ENCODE data around the gene KRT17. TPM values are rescaled to one million over a fixed set of nuclear protein-coding genes. Genes with fewer than 3 reads are reported as not detected.
"Not testable (repeated sequence)": the region's sequence is repeated elsewhere in the genome, so short reads cannot be mapped to it uniquely, and the experiment has no call there.

The KRT17 gene
- total and polyA plus RNA-seq, 10 of the 15 experiments (the other 5 are each of a cell fraction or from before 2014, with no cell fraction given) = 0.47 to 30.0 (median 2.5) TPM

DNA sequence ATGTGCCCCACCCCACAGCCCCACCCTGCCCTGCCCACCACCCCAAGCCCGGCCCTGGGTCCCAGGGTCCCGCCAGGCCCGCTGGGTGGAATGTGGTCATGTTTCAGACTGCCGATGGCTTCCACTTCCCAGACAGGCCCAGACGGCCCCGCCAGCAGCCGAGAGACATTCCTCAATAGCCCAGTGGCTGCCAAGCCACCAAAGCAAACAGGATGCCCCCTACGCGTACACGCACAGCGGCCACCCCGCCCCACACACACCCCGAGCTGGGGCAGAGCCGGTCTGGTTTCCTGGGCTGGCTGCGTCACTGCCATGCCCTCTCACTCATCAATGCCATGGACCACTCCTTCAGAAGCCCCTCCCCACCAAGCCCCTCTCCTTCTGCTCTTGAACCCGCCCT lies 1.2 kb upstream of the KRT17 start:
- H3K4me3 ChIP-seq = no peak overlapping the region
- ATAC-seq (no peak), DNase-seq (ENCODE audit: low read depth, low spot score) (no peak), FAIRE-seq (no peak)
- ChIA-PET SMC1A (ENCODE audit: uncharacterized antibody, unreplicated experiment) (no interaction called here), POLR2A (no interaction called here), CTCF (no interaction called here), RAD21 (ENCODE audit: unreplicated experiment) (no interaction called here)
- no peaks in the 10 kb centered on the region for H3K4me1 ChIP-seq (ENCODE audit: control insufficient read depth, insufficient read depth, low read length)
- H3K27me3 ChIP-seq (replicated peaks in 1 of 2; ENCODE audit: control insufficient read depth in 2 of 2, insufficient read depth in 2 of 2, low read length in 1 of 2) = no peaks in the 10 kb centered on the region; a peak in 1 of 4 replicates
- no peak overlapping the region for H2AFZ ChIP-seq (ENCODE audit: control insufficient read depth, low read depth, low read length)
- TF ChIP-seq RUNX3 (IDR thresholded peaks at IDR 0.05; ENCODE audit: low read length) (no peak), BACH1 (IDR thresholded peaks at IDR 0.05; ENCODE audit: borderline replicate concordance) (no peak), SMAD5 (IDR thresholded peaks at IDR 0.05; ENCODE audit: low read depth) (no peak), TBL1XR1 (IDR thresholded peaks at IDR 0.05; ENCODE audit: low read depth, low read length) (no peak), SMARCA5 (IDR thresholded peaks at IDR 0.05) (no peak), ZNF217 (IDR thresholded peaks at IDR 0.05) (no peak), DPF2 (IDR thresholded peaks at IDR 0.05) (no peak)
- TF ChIP-seq, protein P1, sequence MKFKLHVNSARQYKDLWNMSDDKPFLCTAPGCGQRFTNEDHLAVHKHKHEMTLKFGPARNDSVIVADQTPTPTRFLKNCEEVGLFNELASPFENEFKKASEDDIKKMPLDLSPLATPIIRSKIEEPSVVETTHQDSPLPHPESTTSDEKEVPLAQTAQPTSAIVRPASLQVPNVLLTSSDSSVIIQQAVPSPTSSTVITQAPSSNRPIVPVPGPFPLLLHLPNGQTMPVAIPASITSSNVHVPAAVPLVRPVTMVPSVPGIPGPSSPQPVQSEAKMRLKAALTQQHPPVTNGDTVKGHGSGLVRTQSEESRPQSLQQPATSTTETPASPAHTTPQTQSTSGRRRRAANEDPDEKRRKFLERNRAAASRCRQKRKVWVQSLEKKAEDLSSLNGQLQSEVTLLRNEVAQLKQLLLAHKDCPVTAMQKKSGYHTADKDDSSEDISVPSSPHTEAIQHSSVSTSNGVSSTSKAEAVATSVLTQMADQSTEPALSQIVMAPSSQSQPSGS (IDR thresholded peaks at IDR 0.05; ENCODE audit: low read length) = no peak
- WGBS (ENCODE audit: insufficient coverage, insufficient replicate concordance, low lambda C conversion rate, missing lambda C conversion rate) = 37% methylated on average over 16 of the region's 16 CpGs
- no peak overlapping the region for H3K27ac ChIP-seq (ENCODE audit: control insufficient read depth, insufficient read depth)
- H3K36me3 ChIP-seq (ENCODE audit: control insufficient read depth in 2 of 2, insufficient read depth in 2 of 2, low read length in 1 of 2) = no peaks in the 10 kb centered on the region
- no peaks in the 10 kb centered on the region for H3K79me2 ChIP-seq (ENCODE audit: control insufficient read depth, insufficient read depth, low read length)
- no TSS peak for BruUV-seq (replicated peaks)
- no peak overlapping the region for H3K4me2 ChIP-seq (ENCODE audit: control insufficient read depth, insufficient read depth)
- intact Hi-C loops (cut with micrococcal nuclease; ENCODE audit: unreplicated experiment) (no loop called here), in situ Hi-C loops (cut with MboI) (no loop called here)
- H4K20me1 ChIP-seq (ENCODE audit: control insufficient read depth, insufficient read depth) = no peaks in the 10 kb centered on the region
- no peak overlapping the region for H3K9ac ChIP-seq (ENCODE audit: control insufficient read depth, insufficient read depth, low read length)
- no peaks in the 10 kb centered on the region; the same call in 2 of the 3 replicates for H3K9me3 ChIP-seq (replicated peaks; ENCODE audit: control insufficient read depth, insufficient read depth, low read length)

DNA sequence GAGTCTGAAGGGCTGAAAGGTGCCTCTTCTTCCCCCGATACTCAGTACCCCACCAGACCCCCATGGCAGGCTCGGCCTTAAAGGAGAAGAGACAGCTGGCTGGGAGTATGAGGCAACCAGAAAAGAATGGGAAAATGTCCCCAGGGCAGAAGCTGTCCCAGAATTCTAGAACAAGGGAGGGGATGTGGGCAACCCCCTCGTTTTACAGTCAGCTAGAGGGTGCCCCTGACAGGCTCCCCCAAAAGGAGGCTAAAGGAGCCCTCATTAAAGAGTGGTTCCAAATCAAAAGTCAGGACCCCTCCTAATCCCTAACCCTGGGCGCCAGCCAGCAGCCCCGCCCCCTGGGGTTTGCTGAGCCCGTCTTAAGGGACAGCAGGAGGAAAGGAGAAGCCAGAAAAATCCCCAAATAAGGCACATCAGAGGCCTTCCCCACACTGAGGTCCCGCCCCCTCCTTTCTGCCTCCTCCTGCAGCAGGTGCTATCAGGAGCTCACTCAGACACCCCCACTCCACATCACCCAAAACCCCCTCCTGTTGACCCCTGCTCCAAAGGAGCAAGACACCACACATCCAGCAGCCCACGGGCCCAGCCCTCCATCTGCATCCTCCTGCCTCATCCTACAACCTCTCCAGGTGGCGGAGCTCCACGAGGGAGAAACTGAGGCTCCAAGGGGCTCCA lies 1.1 kb downstream of the KRT17 start:
- H3K4me1 ChIP-seq (ENCODE audit: control insufficient read depth, insufficient read depth, low read length); ATAC-seq; H3K79me2 ChIP-seq (ENCODE audit: control insufficient read depth, insufficient read depth, low read length); SMC1A ChIA-PET (ENCODE audit: uncharacterized antibody, unreplicated experiment); H3K36me3 ChIP-seq (ENCODE audit: control insufficient read depth in 2 of 2, insufficient read depth in 2 of 2, low read length in 1 of 2); BruUV-seq (replicated peaks); H4K20me1 ChIP-seq (ENCODE audit: control insufficient read depth, insufficient read depth); POLR2A ChIA-PET; H2AFZ ChIP-seq (ENCODE audit: control insufficient read depth, low read depth, low read length); H3K27ac ChIP-seq (ENCODE audit: control insufficient read depth, insufficient read depth); H3K27me3 ChIP-seq (replicated peaks in 1 of 2; ENCODE audit: control insufficient read depth in 2 of 2, insufficient read depth in 2 of 2, low read length in 1 of 2); in situ Hi-C loops (cut with MboI); H3K9ac ChIP-seq (ENCODE audit: control insufficient read depth, insufficient read depth, low read length); DNase-seq (ENCODE audit: low read depth, low spot score); FAIRE-seq; RAD21 ChIA-PET (ENCODE audit: unreplicated experiment); intact Hi-C loops (cut with micrococcal nuclease; ENCODE audit: unreplicated experiment); H3K4me3 ChIP-seq; H3K4me2 ChIP-seq (ENCODE audit: control insufficient read depth, insufficient read depth); H3K9me3 ChIP-seq (replicated peaks; ENCODE audit: control insufficient read depth, insufficient read depth, low read length): not testable (repeated sequence)
- CTCF ChIA-PET = interaction anchor here (0.9 to 1.7 kb wide), 2 partner anchors 40 to 73 kb away, joined by 3 read pairs; no protein-coding TSS in a partner anchor
- 2% methylated on average over 10 of the region's 10 CpGs for WGBS (ENCODE audit: insufficient coverage, insufficient replicate concordance, low lambda C conversion rate, missing lambda C conversion rate)

DNA sequence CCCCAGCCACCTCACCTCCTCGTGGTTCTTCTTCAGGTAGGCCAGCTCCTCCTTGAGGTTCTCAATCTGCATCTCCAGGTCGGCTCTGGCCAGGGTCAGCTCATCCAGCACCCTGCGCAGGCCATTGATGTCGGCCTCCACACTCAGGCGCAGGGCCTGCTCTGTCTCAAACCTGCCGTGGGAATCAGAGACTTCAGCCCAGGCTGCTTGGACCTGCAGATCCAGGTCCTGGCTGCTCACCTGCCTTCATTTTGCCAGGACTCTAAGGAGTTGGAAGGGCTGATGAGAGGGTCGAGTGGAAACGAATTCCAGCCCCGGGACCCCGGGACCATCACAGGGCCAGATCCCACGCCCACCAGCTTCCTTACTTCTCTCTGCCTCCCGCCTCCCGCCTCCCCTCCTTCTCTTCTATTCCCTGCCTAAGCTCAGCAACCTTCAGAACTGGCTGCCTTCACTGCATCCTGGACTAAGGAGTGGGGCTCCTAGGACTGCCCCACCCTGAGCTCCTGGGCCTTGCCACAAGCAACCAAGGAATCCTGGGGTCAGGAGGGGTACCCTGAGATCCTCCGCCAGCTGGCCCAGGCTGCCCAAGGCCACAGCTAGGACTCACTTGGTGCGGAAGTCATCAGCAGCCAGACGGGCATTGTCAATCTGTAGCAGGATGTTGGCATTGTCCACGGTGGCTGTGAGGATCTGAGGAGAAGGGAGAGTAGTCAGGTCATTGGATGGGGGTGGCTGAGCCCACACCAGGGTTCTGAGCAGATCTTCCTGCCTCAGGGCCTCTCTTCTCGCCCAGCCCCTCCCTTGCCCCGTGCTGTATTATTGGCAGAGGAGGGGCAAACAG lies 1.8 kb downstream of the KRT17 start:
- DNase-seq (ENCODE audit: low read depth, low spot score); POLR2A ChIA-PET; H3K79me2 ChIP-seq (ENCODE audit: control insufficient read depth, insufficient read depth, low read length); H3K4me2 ChIP-seq (ENCODE audit: control insufficient read depth, insufficient read depth); in situ Hi-C loops (cut with MboI); SMC1A ChIA-PET (ENCODE audit: uncharacterized antibody, unreplicated experiment); ATAC-seq; H3K9ac ChIP-seq (ENCODE audit: control insufficient read depth, insufficient read depth, low read length); H3K27me3 ChIP-seq (replicated peaks in 1 of 2; ENCODE audit: control insufficient read depth in 2 of 2, insufficient read depth in 2 of 2, low read length in 1 of 2); FAIRE-seq; H3K4me1 ChIP-seq (ENCODE audit: control insufficient read depth, insufficient read depth, low read length); intact Hi-C loops (cut with micrococcal nuclease; ENCODE audit: unreplicated experiment); H2AFZ ChIP-seq (ENCODE audit: control insufficient read depth, low read depth, low read length); H3K9me3 ChIP-seq (replicated peaks; ENCODE audit: control insufficient read depth, insufficient read depth, low read length); H4K20me1 ChIP-seq (ENCODE audit: control insufficient read depth, insufficient read depth); H3K36me3 ChIP-seq (ENCODE audit: control insufficient read depth in 2 of 2, insufficient read depth in 2 of 2, low read length in 1 of 2); RAD21 ChIA-PET (ENCODE audit: unreplicated experiment); BruUV-seq (replicated peaks); H3K4me3 ChIP-seq; H3K27ac ChIP-seq (ENCODE audit: control insufficient read depth, insufficient read depth): not testable (repeated sequence)
- WGBS (ENCODE audit: insufficient coverage, insufficient replicate concordance, low lambda C conversion rate, missing lambda C conversion rate) = 14% methylated on average over 16 of the region's 19 CpGs
- CTCF ChIA-PET = interaction anchor here (1.7 kb wide), 1 partner anchor 73 kb away, joined by 3 read pairs; no protein-coding TSS in a partner anchor
